K562 (cell line): Measurements from ENCODE around the gene WDR83. TPM values are rescaled to one million over a fixed set of nuclear protein-coding genes. Genes with fewer than 3 reads are reported as not detected.

Experiments used
- ATF1 ChIP-seq, 2 experiments: fragments of 450-650 bp in 1 of 2; IDR thresholded peaks; 2 replicates each; pipeline ENCODE4 v1.6.1; 2016; ENCODE audit warnings: missing compliant biosample characterization in 1 of 2, missing genetic modification characterization in 1 of 2
- BACH1 ChIP-seq: fragments of 200-800 bp; sonication (Bioruptor generic); IDR thresholded peaks from 2 replicates; pipeline ENCODE4 v1.6.1; 2016; ENCODE audit warnings: missing genetic modification characterization, missing compliant biosample characterization
- CHCHD3 ChIP-seq: fragments of 250-450 bp; sonication (Bioruptor Pico); IDR thresholded peaks from 2 replicates; pipeline ENCODE4 v2.1.2; 2022; ENCODE audit warnings: mild to moderate bottlenecking
- E2F5 ChIP-seq: sonication (generic); formaldehyde crosslinking; IDR thresholded peaks from 2 replicates; pipeline ENCODE4 v1.8.0; 2022; ENCODE audit warnings: mild to moderate bottlenecking, missing genetic modification reagents
- ETS1 ChIP-seq: conservative IDR thresholded peaks from 2 replicates; pipeline ENCODE4 v1.6.1; 2011; ENCODE audit warnings: low read depth, mild to moderate bottlenecking, low read length; ENCODE audit not compliant: control insufficient read depth
- GABPB1 ChIP-seq: sonication (generic); formaldehyde crosslinking; IDR thresholded peaks from 2 replicates; pipeline ENCODE4 v1.8.0; 2022; ENCODE audit warnings: mild to moderate bottlenecking, missing genetic modification reagents
- GATAD2B ChIP-seq: fragments of 450-650 bp; IDR thresholded peaks from 2 replicates; pipeline ENCODE4 v1.6.1; 2017; ENCODE audit warnings: mild to moderate bottlenecking, borderline replicate concordance
- HDAC1 ChIP-seq, 2 experiments: fragments of 450-650 bp; IDR thresholded peaks; 2 replicates each; pipeline ENCODE4 v1.6.1; 2016 to 2017; ENCODE audit warnings: inconsistent platforms in 1 of 2, mild to moderate bottlenecking in 1 of 2, moderate library complexity in 1 of 2
- MAFK ChIP-seq: IDR thresholded peaks from 2 replicates; pipeline ENCODE4 v1.6.1; 2011; ENCODE audit warnings: low read length, improper control_type of control experiment
- MNT ChIP-seq, 2 experiments: fragments of 450-650 bp; conservative IDR thresholded peaks; 2 replicates each; pipeline ENCODE4 v1.6.1; 2017; ENCODE audit warnings: mild to moderate bottlenecking in 2 of 2, moderate library complexity in 2 of 2
- MYC ChIP-seq, 2 experiments: fragments of 250-450 bp in 1 of 2; sonication (Bioruptor Pico) in 1 of 2; IDR thresholded peaks; 2 replicates each; pipeline versions ENCODE4 v1.5.1 to v1.6.1; 2012 to 2021; ENCODE audit warnings: low read depth in 2 of 2, borderline replicate concordance in 1 of 2, improper control_type of control experiment in 1 of 2, low read length in 1 of 2, mild to moderate bottlenecking in 1 of 2, moderate library complexity in 1 of 2
- NR2C1 ChIP-seq, 2 experiments: fragments of 450-650 bp; IDR thresholded peaks; 2 replicates each; pipeline ENCODE4 v1.6.1; 2017; ENCODE audit warnings: mild to moderate bottlenecking in 2 of 2, antibody characterized with exemption in 1 of 2, inconsistent platforms in 1 of 2, missing compliant biosample characterization in 1 of 2, missing genetic modification characterization in 1 of 2
- NRF1 ChIP-seq, 2 experiments: fragments of 450-650 bp; IDR thresholded peaks in 1 of 2; conservative IDR thresholded peaks in 1 of 2; 2 replicates each; pipeline ENCODE4 v1.6.1; 2014; ENCODE audit warnings: mild to moderate bottlenecking in 2 of 2
- PCBP2 ChIP-seq: fragments of 200-400 bp; formaldehyde crosslinking; IDR thresholded peaks from 2 replicates; pipeline ENCODE4 v1.6.1; 2018; ENCODE audit warnings: low read length, low read depth, mild to moderate bottlenecking, moderate library complexity; ENCODE audit not compliant: poor library complexity, severe bottlenecking
- RCOR1 ChIP-seq, 2 experiments: IDR thresholded peaks; 2 replicates each; pipeline ENCODE4 v1.6.1; 2012; ENCODE audit warnings: low read depth in 2 of 2, low read length in 2 of 2, borderline replicate concordance in 1 of 2, improper control_type of control experiment in 1 of 2
- SUPT5H ChIP-seq: fragments of 450-650 bp; IDR thresholded peaks from 2 replicates; pipeline ENCODE4 v1.6.1; 2016
- TAF1 ChIP-seq: IDR thresholded peaks from 2 replicates; pipeline ENCODE4 v1.6.1; 2011; ENCODE audit warnings: mild to moderate bottlenecking, low read length, moderate library complexity; ENCODE audit not compliant: insufficient read depth, control insufficient read depth, severe bottlenecking; ENCODE audit errors: extremely low read depth
- TCF3 ChIP-seq: sonication (generic); formaldehyde crosslinking; IDR thresholded peaks from 2 replicates; pipeline ENCODE4 v1.4.0; 2020; ENCODE audit warnings: mild to moderate bottlenecking, missing genetic modification reagents
- ZNF212 ChIP-seq: fragments of 450-650 bp; formaldehyde crosslinking; IDR thresholded peaks from 2 replicates; pipeline ENCODE4 v1.4.0; 2020; ENCODE audit warnings: mild to moderate bottlenecking
- polyA plus RNA-seq, 8 experiments: library from polyadenylated mRNA; depleted of rRNA in 4 of 8; stranded (reverse) in 5 of 8; unstranded in 3 of 8; fragments of >200 nt; fragmentation: Nextera tagmentation in 2 of 8; fragmentation: Illumina TruSeq in 1 of 8; extraction: Ambion mirVana in 2 of 8; extraction: Trizol in 1 of 8; gene quantifications; 2 replicates each; pipeline versions ENCODE4 v1.2.1 to v1.2.3, GENCODE V29; 2011 to 2014; ENCODE audit warnings: inconsistent platforms in 1 of 8, missing spikeins in 1 of 8
- total RNA-seq, 7 experiments: library from RNA; depleted of rRNA in 6 of 7; stranded (reverse); fragments of >200 nt in 6 of 7; fragmentation: Illumina TruSeq in 2 of 7; extraction: Trizol in 2 of 7; gene quantifications; 2 replicates each; pipeline versions ENCODE4 v1.2.1 to v1.2.3, GENCODE V29; 2011 to 2021; ENCODE audit warnings: low replicate concordance in 1 of 7
- TF ChIP-seq, protein P1 (sequence below), 2 experiments: IDR thresholded peaks; 2 replicates each; pipeline ENCODE4 v1.6.1; 2011; ENCODE audit warnings: borderline replicate concordance in 1 of 2, control low read depth in 1 of 2, low read depth in 1 of 2, low read length in 1 of 2, mild to moderate bottlenecking in 1 of 2, mixed read lengths in 1 of 2, moderate library complexity in 1 of 2; ENCODE audit not compliant: insufficient read depth in 1 of 2, insufficient read length in 1 of 2, poor library complexity in 1 of 2, severe bottlenecking in 1 of 2; ENCODE audit errors: extremely low read depth in 1 of 2

The WDR83 gene
- total and polyA plus RNA-seq, 9 of the 15 experiments (the other 6 are each of a cell fraction or from before 2014, with no cell fraction given): 0.52 to 21.3 (median 4.2) TPM

DNA sequence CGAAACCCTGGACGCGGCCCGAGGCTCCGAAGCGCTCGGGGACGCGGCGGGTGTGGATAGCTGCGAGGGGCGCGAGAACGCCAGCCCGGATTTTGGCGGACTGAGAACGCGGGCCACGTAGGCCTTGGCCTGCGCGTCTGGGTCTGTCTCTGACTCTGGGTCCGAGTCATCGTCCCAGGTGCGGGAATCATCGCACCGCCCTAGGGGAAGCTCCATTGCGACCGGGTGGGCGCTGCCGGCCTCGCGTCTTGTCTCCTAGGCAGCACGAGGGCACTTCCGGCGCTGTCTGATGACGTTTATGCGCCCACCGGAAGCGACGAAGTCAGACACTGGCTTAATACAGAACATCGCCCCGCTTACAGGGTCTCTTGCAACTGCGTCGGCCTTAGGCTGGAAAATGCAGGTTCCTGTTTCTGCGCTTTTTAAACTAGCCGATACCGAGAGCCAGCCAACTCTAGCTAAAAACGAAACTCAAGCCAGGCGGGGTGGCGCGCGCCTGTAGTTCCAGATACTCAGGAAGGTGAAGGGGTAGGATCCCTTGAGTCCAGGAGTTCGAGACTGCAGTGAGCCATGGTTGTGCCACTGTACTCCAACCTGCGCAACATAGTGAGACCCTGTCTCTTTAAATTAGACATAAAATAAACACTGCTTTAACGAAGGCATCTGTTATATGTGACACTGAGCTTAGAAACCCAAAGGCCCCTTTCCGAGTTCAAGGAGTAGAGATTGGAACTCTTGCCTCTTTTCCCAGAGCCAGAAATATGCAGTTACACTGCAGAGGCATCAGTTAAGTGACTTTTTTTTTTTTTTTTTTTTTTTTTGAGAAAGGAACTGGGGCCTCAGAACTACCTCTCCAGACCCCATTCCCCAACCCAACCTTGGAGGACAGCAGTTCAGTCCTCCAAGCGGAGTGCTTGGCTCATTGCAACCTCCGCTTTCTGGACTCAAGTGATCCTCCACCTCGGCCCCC, 30.0 kb downstream of the WDR83 start, which contains the start of gene FBXW9 (continued):
- TF ChIP-seq MNT (conservative IDR thresholded peaks at IDR 0.05): peak; percentile 72 to 90; a peak in 3 of 4 replicates
- TF ChIP-seq HDAC1 (IDR thresholded peaks at IDR 0.05): peak; percentile 65 to 99; a peak in 2 of 4 replicates
- TF ChIP-seq TCF3 (CRISPR knock-in tag): no peak
- TF ChIP-seq TAF1: peak; percentile 17
- TF ChIP-seq NR2C1 (IDR thresholded peaks at IDR 0.05): no peak
- no peak for TF ChIP-seq NR2C1 (tag; IDR thresholded peaks at IDR 0.05)
- peak; percentile 98 for TF ChIP-seq GABPB1 (CRISPR knock-in tag)
- TF ChIP-seq SUPT5H: peak; percentile 85
- peak; percentile 58 to 70; a peak in 3 of 4 replicates for TF ChIP-seq NRF1 (conservative IDR thresholded peaks at IDR 0.05 in 1 of 2, IDR thresholded peaks at IDR 0.05 in 1 of 2)
- TF ChIP-seq ATF1 (CRISPR knock-in tag; IDR thresholded peaks at IDR 0.05): peak; percentile 93
- peak; percentile 99 for TF ChIP-seq ATF1 (tag; IDR thresholded peaks at IDR 0.05)
- no peak for TF ChIP-seq ZNF212 (CRISPR knock-in tag)
- TF ChIP-seq MAFK: peak; percentile 29; the same call in 1 of the 2 replicates
- TF ChIP-seq RCOR1 (IDR thresholded peaks at IDR 0.05; ENCODE audit: borderline replicate concordance in 1 of 2, low read depth in 2 of 2, low read length in 2 of 2): no peak
- no peak for TF ChIP-seq BACH1 (tag)
- 0 out of 2 replicates have a peak, but pooled peaks have one; percentile 25 for TF ChIP-seq CHCHD3 (CRISPR knock-in tag)
- TF ChIP-seq E2F5 (CRISPR knock-in tag): peak; percentile 77; the same call in 1 of the 2 replicates
- TF ChIP-seq PCBP2: no peak
- TF ChIP-seq GATAD2B: no peak
- TF ChIP-seq, protein P1, sequence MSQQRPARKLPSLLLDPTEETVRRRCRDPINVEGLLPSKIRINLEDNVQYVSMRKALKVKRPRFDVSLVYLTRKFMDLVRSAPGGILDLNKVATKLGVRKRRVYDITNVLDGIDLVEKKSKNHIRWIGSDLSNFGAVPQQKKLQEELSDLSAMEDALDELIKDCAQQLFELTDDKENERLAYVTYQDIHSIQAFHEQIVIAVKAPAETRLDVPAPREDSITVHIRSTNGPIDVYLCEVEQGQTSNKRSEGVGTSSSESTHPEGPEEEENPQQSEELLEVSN (IDR thresholded peaks at IDR 0.05; ENCODE audit: borderline replicate concordance in 1 of 2, extremely low read depth in 1 of 2, insufficient read depth in 1 of 2, insufficient read length in 1 of 2, low read depth in 1 of 2, low read length in 1 of 2, poor library complexity in 1 of 2, severe bottlenecking in 1 of 2): peak in 1 of 2 experiments; percentile 3
- peak; percentile 70 for TF ChIP-seq MYC (IDR thresholded peaks at IDR 0.05; ENCODE audit: low read depth, low read length)
- TF ChIP-seq MYC (CRISPR knock-in tag; IDR thresholded peaks at IDR 0.05; ENCODE audit: borderline replicate concordance, low read depth): 0 out of 2 replicates have a peak, but pooled peaks have one; percentile 40
- TF ChIP-seq ETS1: peak; percentile 85; the same call in 1 of the 2 replicates
